Testis (tissue), 2 donors: Measurements from ENCODE around the gene TFB1M.

ENCODE experiments used
- CTCF ChIP-seq, 3 experiments: fragments of 450-650 bp in 2 of 3; fragments of 200-600 bp in 1 of 3; sonication (generic) in 1 of 3; IDR thresholded peaks; one replicate each; pipeline ENCODE4 v1.5.1; 2016 to 2019; ENCODE audit warnings: antibody characterized with exemption in 3 of 3, mild to moderate bottlenecking in 2 of 3, moderate library complexity in 1 of 3
- POLR2A ChIP-seq: fragments of 450-650 bp; IDR thresholded peaks from one replicate; pipeline ENCODE4 v1.6.1; 2017; ENCODE audit warnings: antibody characterized with exemption, mild to moderate bottlenecking, moderate library complexity

- TF ChIP-seq CTCF (IDR thresholded peaks at IDR 0.05) (no peak), POLR2A (no peak)
Measured at GRCh38 chr6:155234167-155234566, 80.1 kb downstream of the TFB1M start.
